Measurements from ENCODE around the gene CMTM7. TPM values are rescaled to one million over a fixed set of nuclear protein-coding genes. Genes with fewer than 3 reads are reported as not detected.

CMTM7 gene
- 10 to 100 TPM; 65.5 to 73.0 (median 69.4) TPM for polyA plus RNA-seq (ENCODE audit: insufficient read depth in 1 of 5, insufficient read length in 5 of 5, low replicate concordance in 1 of 5)
- long read RNA-seq, donor 1, transcript CMTM7-202 (4 exons, 1,214 nt) = minor isoform, 7 of 67 reads
- long read RNA-seq, donor 1, transcript CMTM7-201 (5 exons, 2,038 nt) = major isoform, 24 of 67 reads
- long read RNA-seq, donor 1, partial matches to known transcripts = 33 of 67 reads
- long read RNA-seq, donor 1, other reads (novel, unspliced or antisense) = 0 of 67 reads
- long read RNA-seq, donor 2, transcript CMTM7-202 (4 exons, 1,214 nt) = minor isoform, 5 of 22 reads
- long read RNA-seq, donor 2, transcript CMTM7-201 (5 exons, 2,038 nt) = major isoform, 14 of 22 reads
- long read RNA-seq, donor 2, partial matches to known transcripts = 0 of 22 reads
- long read RNA-seq, donor 2, other reads (novel, unspliced or antisense) = 0 of 22 reads
- long read RNA-seq, donor 3, transcript CMTM7-201 (5 exons, 2,038 nt) = major isoform, 15 of 20 reads
- long read RNA-seq, donor 3, partial matches to known transcripts = 0 of 20 reads
- long read RNA-seq, donor 3, other reads (novel, unspliced or antisense) = 0 of 20 reads
- long read RNA-seq, donor 4, transcript CMTM7-201 (5 exons, 2,038 nt) = major isoform, 12 of 20 reads
- long read RNA-seq, donor 4, transcript CMTM7-202 (4 exons, 1,214 nt) = minor isoform, 6 of 20 reads
- long read RNA-seq, donor 4, partial matches to known transcripts = 0 of 20 reads
- long read RNA-seq, donor 4, other reads (novel, unspliced or antisense) = 0 of 20 reads
- long read RNA-seq, donor 5, transcript CMTM7-202 (4 exons, 1,214 nt) = minor isoform, 5 of 22 reads
- long read RNA-seq, donor 5, transcript CMTM7-201 (5 exons, 2,038 nt) = major isoform, 12 of 22 reads
- long read RNA-seq, donor 5, partial matches to known transcripts = 0 of 22 reads
- long read RNA-seq, donor 5, other reads (novel, unspliced or antisense) = 0 of 22 reads
- long read RNA-seq, donor 6, transcript CMTM7-201 (5 exons, 2,038 nt) = major isoform, 19 of 25 reads
- long read RNA-seq, donor 6, transcript CMTM7-202 (4 exons, 1,214 nt) = minor isoform, 5 of 25 reads
- long read RNA-seq, donor 6, partial matches to known transcripts = 0 of 25 reads
- long read RNA-seq, donor 6, other reads (novel, unspliced or antisense) = 0 of 25 reads
- long read RNA-seq, donor 7, transcript CMTM7-201 (5 exons, 2,038 nt) = major isoform, 18 of 23 reads
- long read RNA-seq, donor 7, partial matches to known transcripts = 0 of 23 reads
- long read RNA-seq, donor 7, other reads (novel, unspliced or antisense) = 0 of 23 reads
- long read RNA-seq, donor 8, transcript CMTM7-201 (5 exons, 2,038 nt) = major isoform, 8 of 59 reads
- long read RNA-seq, donor 8, partial matches to known transcripts = 11 of 59 reads
- long read RNA-seq, donor 8, other reads (novel, unspliced or antisense) = 34 of 59 reads

DNA sequence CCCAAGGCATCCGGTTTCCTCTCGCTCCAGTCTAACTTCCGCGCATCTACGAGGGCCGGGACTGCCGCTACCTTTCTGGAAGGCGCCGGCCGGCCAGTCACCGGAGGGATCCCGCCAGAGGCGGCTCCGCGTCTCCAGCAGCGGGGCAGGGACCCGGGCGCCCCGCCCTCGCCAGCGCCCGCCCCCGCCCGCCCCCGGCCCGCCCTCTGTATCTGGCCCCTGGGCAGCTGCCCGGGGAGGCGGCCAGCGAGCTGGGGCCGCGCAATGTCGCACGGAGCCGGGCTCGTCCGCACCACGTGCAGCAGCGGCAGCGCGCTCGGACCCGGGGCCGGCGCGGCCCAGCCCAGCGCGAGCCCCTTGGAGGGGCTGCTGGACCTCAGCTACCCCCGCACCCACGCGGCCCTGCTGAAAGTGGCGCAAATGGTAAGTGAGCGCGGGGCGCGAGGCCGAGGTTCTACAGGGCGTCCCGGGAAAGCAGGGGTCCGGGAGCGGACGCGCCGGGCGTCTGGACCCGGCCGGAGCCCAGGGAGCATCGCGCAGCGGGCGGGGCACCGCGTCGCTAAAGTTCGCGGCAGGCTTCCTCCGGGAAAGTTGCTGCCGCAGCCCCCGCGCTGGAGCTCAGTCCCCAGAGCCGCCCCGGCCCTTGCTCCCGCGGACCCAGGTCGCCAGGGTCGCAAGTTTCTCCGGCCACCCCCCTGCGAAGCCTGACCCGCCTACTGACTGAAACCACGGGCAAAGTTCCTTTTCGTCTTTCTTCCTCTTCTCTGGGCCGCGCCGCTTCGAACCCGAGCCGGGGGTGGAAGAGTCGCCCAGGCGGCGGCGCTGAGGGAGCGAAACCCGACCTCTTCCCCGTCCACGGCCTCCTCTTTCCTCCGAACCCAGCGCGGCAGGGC is at the start of gene CMTM7:
CMTM7 (plus strand) TSS at position 211 of the 893 bp plus-strand sequence; CDS start at position 265, 54 bp downstream.
- DNase-seq = peak; percentile 55 to 64

GRCh38 chr3:32347343-32348125 is 44.1 kb upstream of the CMTM7 start:
- no peak for DNase-seq

DNA sequence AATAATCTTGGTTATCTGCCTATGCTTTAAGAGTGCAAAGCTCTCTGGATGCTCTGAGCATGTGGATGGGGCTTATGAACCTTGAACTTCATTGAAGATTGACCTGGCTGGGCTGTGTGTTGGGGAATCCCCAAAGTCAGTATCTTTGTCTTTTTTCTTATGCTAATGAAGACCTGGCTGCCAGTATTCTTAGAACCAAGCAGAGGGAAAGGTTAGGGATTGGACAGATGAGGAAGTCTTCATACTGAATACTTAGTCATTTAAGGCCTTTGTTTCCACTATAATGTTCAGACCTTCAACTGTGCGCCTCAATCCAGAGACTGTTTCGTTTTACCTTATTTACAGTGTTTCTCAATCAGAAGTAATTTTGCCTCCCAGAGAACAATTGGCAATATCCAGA is 42.5 kb upstream of the CMTM7 start:
- no peak for DNase-seq

DNA sequence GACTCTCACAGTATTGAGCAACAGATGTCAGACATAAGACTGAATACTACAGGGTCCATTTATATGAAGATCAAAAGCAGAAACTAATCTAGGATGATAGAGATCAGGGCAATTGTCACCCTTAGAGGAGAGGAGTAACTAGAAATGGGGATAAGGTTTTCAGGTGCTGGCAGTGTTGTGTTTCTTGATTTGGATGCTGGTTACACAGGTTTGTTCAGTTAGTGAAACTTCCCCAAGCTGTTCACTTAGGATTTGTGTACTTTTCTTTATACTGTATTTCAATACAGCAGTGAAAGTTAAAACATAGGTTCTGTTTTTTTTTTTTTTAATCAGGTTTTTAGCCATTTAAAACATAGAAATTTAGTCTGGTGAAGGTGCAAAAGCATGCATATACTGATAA is 39.1 kb upstream of the CMTM7 start:
- no peak for DNase-seq

DNA sequence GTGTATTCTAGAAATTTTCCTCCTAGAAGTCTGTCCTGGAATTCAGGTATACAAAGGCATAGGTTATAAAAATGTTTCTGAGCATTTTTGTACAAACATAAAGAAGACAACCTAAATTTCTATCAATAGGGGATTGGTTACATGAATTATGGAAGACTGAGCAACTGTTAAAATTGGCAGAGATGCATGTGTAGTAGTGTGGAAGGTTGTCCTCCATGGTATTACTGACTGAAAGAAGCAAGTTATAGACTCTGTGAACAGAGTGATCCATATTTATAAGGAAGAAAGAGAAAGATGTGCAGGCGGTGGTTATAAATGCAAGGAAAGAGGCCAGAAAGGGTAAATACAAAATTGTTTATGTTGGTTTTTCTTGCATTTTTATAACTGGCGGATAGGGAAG is 38.3 kb upstream of the CMTM7 start:
- DNase-seq = no peak

- no peak for DNase-seq
Observed at GRCh38 chr3:32354362-32354778, 37.3 kb upstream of the CMTM7 start.

- no peak for DNase-seq
Observed at GRCh38 chr3:32355751-32356291, 35.8 kb upstream of the CMTM7 start.

GRCh38 chr3:32359766-32360492 is 31.7 kb upstream of the CMTM7 start:
- no peak for DNase-seq

- no peak for DNase-seq
Observed at GRCh38 chr3:32360493-32360827, 31.2 kb upstream of the CMTM7 start.

GRCh38 chr3:32366638-32367397 is 24.8 kb upstream of the CMTM7 start:
- no peak for DNase-seq

DNA sequence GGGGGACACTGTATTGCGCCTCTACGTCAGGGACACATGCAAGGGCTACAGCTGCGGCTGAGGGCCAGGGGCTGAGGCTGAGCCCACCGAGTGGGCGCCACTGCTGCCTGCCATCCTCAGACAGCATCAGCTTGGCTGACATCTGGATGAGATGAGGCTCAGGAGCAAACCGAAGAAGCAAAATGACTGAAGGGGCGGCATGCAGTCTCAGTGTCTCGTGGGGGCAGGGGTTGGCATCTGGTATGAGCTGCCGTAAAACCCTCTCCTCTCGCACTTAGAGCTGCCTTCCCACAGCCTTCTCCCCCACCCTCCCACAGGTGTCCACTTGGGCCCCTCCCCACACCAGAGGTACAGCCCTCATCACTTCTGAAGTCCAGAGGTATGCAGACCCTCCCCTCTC is 24.2 kb upstream of the CMTM7 start:
- DNase-seq = no peak

- no peak for DNase-seq
Observed at GRCh38 chr3:32371461-32372212, 20.0 kb upstream of the CMTM7 start.

DNA sequence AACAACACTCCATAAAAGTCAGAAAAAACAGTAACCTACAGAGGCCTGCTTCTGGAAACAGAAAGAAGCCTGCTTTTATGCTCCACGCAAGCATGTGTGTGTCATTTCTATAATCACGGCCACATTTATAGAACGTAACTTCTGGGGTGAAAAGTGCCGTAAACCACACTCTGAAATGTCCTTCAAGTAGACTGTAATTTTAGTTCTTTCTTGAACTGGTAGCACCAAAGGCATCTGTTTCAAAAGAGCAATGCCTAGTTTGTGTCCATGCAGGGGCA is 19.5 kb upstream of the CMTM7 start:
- no peak for DNase-seq

DNA sequence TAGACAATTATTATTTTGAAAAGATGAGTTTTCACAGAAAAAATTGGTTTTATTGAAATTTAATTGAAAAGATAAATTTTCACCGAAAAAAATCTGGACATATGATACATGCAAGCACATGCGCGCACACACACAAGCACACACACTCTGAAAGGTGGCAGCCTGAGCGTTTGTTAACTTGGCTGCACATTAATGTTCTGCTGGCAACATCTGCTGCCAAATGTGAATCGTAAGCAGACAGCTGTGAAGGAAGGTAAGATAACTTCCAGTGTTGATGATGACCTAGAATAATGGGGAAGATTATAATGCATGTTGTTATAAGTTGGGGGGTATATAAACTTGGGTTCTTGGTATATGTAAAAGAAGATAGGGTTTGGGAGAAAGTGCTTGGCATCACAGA is 18.4 kb upstream of the CMTM7 start:
- DNase-seq = no peak

DNA sequence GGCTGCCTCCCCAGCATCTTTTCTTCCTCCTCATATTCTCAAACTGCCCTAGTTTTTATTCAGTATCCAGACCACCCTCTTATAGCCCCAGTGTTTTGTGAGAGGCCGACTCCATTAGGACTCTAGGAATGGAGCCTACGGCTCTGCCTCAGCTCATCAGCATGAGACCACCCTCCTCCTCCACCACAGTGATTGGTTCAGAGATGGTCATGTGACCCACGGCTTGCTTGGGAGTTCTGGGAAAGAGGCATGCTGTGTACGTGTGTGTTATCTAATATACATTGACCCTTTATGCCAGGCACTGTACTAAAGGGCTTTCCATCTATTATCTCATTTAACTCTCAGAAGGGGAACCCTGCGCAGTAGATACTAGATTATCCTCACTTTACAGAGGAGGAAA is 17.8 kb upstream of the CMTM7 start:
- DNase-seq = no peak

GRCh38 chr3:32374788-32375595 is 16.7 kb upstream of the CMTM7 start:
- DNase-seq = peak; percentile 53 to 63

- DNase-seq = no peak
Observed at GRCh38 chr3:32375596-32375930, 16.1 kb upstream of the CMTM7 start.
